WTC11 (cell line): Measurements from ENCODE around the gene CRKL. TPM values are rescaled to one million over a fixed set of nuclear protein-coding genes. Genes with fewer than 3 reads are reported as not detected.

ENCODE experiments used
- ATAC-seq: fragments of 200-7000 bp; cut with Tn5 transposase; 2 replicates; pipeline ENCODE4 v1.10.0; 2021; ENCODE audit warnings: mild to moderate bottlenecking, moderate library complexity
- CTCF ChIA-PET: fragments of 300-600 bp; sonication (Branson Sonifier 250); formaldehyde crosslinking; loops from one replicate; lab custom pipeline; 2021; ENCODE audit warnings: antibody characterized with exemption; lab: Charles Lee
- POLR2A ChIA-PET: fragments of 350-600 bp; sonication (Branson Sonifier 250); formaldehyde crosslinking; loops from one replicate; lab custom pipeline; 2021; ENCODE audit warnings: antibody characterized with exemption; lab: Charles Lee
- DNase-seq: peaks from one replicate; pipeline ENCODE4 v3.0.0; 2021; ENCODE audit warnings: low spot score
- H3K27ac Mint-ChIP-seq: 2 replicates; pipeline ENCODE4 v1.8.0; 2021; ENCODE audit warnings: mixed read lengths
- H3K27me3 Mint-ChIP-seq: 2 replicates; pipeline ENCODE4 v1.8.0; 2021; ENCODE audit warnings: low read depth, mild to moderate bottlenecking, moderate library complexity, mixed read lengths
- H3K36me3 Mint-ChIP-seq: 2 replicates; pipeline ENCODE4 v1.8.0; 2021; ENCODE audit warnings: mixed read lengths
- H3K4me1 Mint-ChIP-seq: 2 replicates; pipeline ENCODE4 v1.8.0; 2022; ENCODE audit warnings: mixed read lengths
- H3K4me3 Mint-ChIP-seq: 2 replicates; pipeline ENCODE4 v1.8.0; 2021; ENCODE audit warnings: mild to moderate bottlenecking, moderate library complexity, mixed read lengths
- H3K9me3 Mint-ChIP-seq: 2 replicates; pipeline ENCODE4 v1.8.0; 2021; ENCODE audit warnings: mixed read lengths
- AR ChIP-seq: fragments of 250-450 bp; sonication (Bioruptor Pico); IDR thresholded peaks from 2 replicates; pipeline ENCODE4 v1.9.0; 2021; ENCODE audit warnings: mild to moderate bottlenecking
- FOXJ3 ChIP-seq: sonication (generic); formaldehyde crosslinking; IDR thresholded peaks from 2 replicates; pipeline ENCODE4 v1.9.0; 2021; ENCODE audit warnings: missing genetic modification reagents, mild to moderate bottlenecking, borderline replicate concordance
- FOXP4 ChIP-seq: sonication (generic); formaldehyde crosslinking; IDR thresholded peaks from 2 replicates; pipeline ENCODE4 v1.8.0; 2022; ENCODE audit warnings: mild to moderate bottlenecking, missing genetic modification reagents
- NFATC4 ChIP-seq: fragments of 250-450 bp; sonication (Bioruptor Pico); IDR thresholded peaks from 2 replicates; pipeline ENCODE4 v1.9.0; 2021; ENCODE audit warnings: mild to moderate bottlenecking
- OVOL2 ChIP-seq: fragments of 250-450 bp; sonication (Bioruptor Pico); IDR thresholded peaks from 2 replicates; pipeline ENCODE4 v1.9.0; 2021; ENCODE audit warnings: mild to moderate bottlenecking, borderline replicate concordance
- SP1 ChIP-seq: sonication (generic); formaldehyde crosslinking; conservative IDR thresholded peaks from 2 replicates; pipeline ENCODE4 v1.8.1; 2022; ENCODE audit warnings: missing genetic modification reagents
- TEAD1 ChIP-seq: sonication (generic); formaldehyde crosslinking; IDR thresholded peaks from 2 replicates; pipeline ENCODE4 v1.8.0; 2022; ENCODE audit warnings: mild to moderate bottlenecking, missing genetic modification reagents
- ZNF138 ChIP-seq: sonication (generic); formaldehyde crosslinking; conservative IDR thresholded peaks from 2 replicates; pipeline ENCODE4 v1.8.1; 2022; ENCODE audit warnings: mild to moderate bottlenecking, moderate library complexity, missing genetic modification reagents
- ZNF219 ChIP-seq: sonication (generic); formaldehyde crosslinking; IDR thresholded peaks from 2 replicates; pipeline ENCODE4 v1.8.0; 2023; ENCODE audit warnings: missing genetic modification reagents, mild to moderate bottlenecking, borderline replicate concordance
- ZNF232 ChIP-seq: sonication (generic); formaldehyde crosslinking; IDR thresholded peaks from 2 replicates; pipeline ENCODE4 v1.8.0; 2022; ENCODE audit warnings: mild to moderate bottlenecking, missing genetic modification reagents
- ZNF396 ChIP-seq: fragments of 250-450 bp; sonication (Bioruptor Pico); IDR thresholded peaks from 2 replicates; pipeline ENCODE4 v1.8.0; 2021; ENCODE audit warnings: mild to moderate bottlenecking, moderate library complexity, borderline replicate concordance
- total RNA-seq: library from RNA; stranded (reverse); gene quantifications from 3 replicates; pipeline ENCODE4 v1.2.3, GENCODE V29; 2021
- TF ChIP-seq, protein P1 (sequence below): fragments of 250-450 bp; sonication (Bioruptor Pico); conservative IDR thresholded peaks from 2 replicates; pipeline ENCODE4 v1.9.0; 2021; ENCODE audit warnings: mild to moderate bottlenecking
- TF ChIP-seq, protein P2 (sequence below): sonication (generic); formaldehyde crosslinking; IDR thresholded peaks from 2 replicates; pipeline ENCODE4 v1.8.1; 2023; ENCODE audit warnings: mild to moderate bottlenecking, missing genetic modification reagents, borderline replicate concordance

The CRKL gene
- total RNA-seq, 1 experiment from 2014 or later: 114 TPM

GRCh38 chr22:20943104-20943933, 26.1 kb downstream of the CRKL start:
- ChIA-PET POLR2A (interaction anchor here (0.6 kb wide), 1 partner anchor 39 kb away, joined by 3 read pairs; the partner anchor contains the start of gene LZTR1), CTCF (no interaction called here)
- Mint-ChIP-seq H3K27me3 (no peaks in the 10 kb centered on the region), H3K4me1 (peaks cover 48% of the 10 kb centered on the region), H3K4me3 (no peak overlapping the region), H3K36me3 (peaks cover 13% of the 10 kb centered on the region), H3K27ac (no peak overlapping the region), H3K9me3 (no peaks in the 10 kb centered on the region)
- TF ChIP-seq FOXJ3 (no peak), ZNF396 (CRISPR knock-in tag) (no peak), FOXP4 (no peak), ZNF138 (CRISPR knock-in tag) (no peak)
- no peak for DNase-seq
- no peak for ATAC-seq

GRCh38 chr22:20944042-20944441, 26.8 kb downstream of the CRKL start:
- H3K36me3 Mint-ChIP-seq: peaks cover 8% of the 10 kb centered on the region
- no peak overlapping the region for H3K27ac Mint-ChIP-seq
- no peaks in the 10 kb centered on the region for H3K27me3 Mint-ChIP-seq
- ChIA-PET POLR2A (interaction anchor here (0.6 kb wide), 1 partner anchor 38 kb away, joined by 3 read pairs; the partner anchor contains the start of gene LZTR1), CTCF (no interaction called here)
- no peaks in the 10 kb centered on the region for H3K9me3 Mint-ChIP-seq
- ATAC-seq (no peak), DNase-seq (no peak)
- no peak overlapping the region for H3K4me3 Mint-ChIP-seq
- TF ChIP-seq, protein P1, sequence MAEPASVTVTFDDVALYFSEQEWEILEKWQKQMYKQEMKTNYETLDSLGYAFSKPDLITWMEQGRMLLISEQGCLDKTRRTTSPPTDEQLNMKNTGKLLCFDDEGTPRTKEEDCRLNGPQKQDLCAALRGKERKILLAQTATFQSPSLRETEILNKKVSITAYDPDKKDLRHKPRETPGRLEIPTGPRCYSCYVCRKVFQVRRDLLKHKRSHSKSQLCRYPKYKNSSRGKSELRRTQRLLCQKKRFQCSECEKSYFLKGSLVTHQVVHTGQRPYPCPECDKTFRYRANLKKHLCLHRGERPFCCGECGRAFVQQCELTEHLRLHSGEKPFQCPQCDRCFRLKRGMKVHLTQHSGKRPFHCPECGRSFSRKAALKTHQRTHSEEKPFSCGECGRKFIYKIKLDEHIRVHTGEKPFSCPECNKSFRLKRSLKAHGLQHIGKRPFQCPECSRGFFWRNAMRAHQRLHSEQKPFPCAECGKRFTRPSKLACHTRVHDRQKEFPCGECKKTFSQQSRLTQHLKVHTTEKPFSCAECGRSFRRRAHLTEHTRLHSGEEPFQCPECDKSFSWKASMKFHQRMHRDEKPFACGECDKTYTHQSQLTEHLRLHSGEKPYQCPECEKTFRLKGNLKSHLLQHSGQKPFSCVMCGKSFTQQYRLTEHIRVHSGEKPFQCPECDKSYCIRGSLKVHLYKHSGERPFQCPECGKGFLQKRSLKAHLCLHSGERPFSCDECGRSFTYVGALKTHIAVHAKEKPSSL (CRISPR knock-in tag): no peak
- TF ChIP-seq, protein P2, sequence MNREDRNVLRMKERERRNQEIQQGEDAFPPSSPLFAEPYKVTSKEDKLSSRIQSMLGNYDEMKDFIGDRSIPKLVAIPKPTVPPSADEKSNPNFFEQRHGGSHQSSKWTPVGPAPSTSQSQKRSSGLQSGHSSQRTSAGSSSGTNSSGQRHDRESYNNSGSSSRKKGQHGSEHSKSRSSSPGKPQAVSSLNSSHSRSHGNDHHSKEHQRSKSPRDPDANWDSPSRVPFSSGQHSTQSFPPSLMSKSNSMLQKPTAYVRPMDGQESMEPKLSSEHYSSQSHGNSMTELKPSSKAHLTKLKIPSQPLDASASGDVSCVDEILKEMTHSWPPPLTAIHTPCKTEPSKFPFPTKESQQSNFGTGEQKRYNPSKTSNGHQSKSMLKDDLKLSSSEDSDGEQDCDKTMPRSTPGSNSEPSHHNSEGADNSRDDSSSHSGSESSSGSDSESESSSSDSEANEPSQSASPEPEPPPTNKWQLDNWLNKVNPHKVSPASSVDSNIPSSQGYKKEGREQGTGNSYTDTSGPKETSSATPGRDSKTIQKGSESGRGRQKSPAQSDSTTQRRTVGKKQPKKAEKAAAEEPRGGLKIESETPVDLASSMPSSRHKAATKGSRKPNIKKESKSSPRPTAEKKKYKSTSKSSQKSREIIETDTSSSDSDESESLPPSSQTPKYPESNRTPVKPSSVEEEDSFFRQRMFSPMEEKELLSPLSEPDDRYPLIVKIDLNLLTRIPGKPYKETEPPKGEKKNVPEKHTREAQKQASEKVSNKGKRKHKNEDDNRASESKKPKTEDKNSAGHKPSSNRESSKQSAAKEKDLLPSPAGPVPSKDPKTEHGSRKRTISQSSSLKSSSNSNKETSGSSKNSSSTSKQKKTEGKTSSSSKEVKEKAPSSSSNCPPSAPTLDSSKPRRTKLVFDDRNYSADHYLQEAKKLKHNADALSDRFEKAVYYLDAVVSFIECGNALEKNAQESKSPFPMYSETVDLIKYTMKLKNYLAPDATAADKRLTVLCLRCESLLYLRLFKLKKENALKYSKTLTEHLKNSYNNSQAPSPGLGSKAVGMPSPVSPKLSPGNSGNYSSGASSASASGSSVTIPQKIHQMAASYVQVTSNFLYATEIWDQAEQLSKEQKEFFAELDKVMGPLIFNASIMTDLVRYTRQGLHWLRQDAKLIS (CRISPR knock-in tag): no peak
- no peak for TF ChIP-seq OVOL2 (CRISPR knock-in tag)
- TF ChIP-seq ZNF219: no peak
- peaks cover 48% of the 10 kb centered on the region for H3K4me1 Mint-ChIP-seq

GRCh38 chr22:20945578-20945934, 28.3 kb downstream of the CRKL start:
- ChIA-PET CTCF (interaction anchor here (1.0 to 1.3 kb wide), 2 partner anchors 60 to 141 kb away, joined by 3 read pairs; no protein-coding TSS in a partner anchor), POLR2A (no interaction called here)
- H3K36me3 Mint-ChIP-seq: peaks cover 17% of the 10 kb centered on the region
- no peaks in the 10 kb centered on the region for H3K27me3 Mint-ChIP-seq
- H3K4me3 Mint-ChIP-seq: no peak overlapping the region
- DNase-seq: no peak
- no peak overlapping the region for H3K27ac Mint-ChIP-seq
- ATAC-seq: no peak
- H3K9me3 Mint-ChIP-seq: no peaks in the 10 kb centered on the region
- peaks cover 37% of the 10 kb centered on the region for H3K4me1 Mint-ChIP-seq
- TF ChIP-seq SP1 (CRISPR knock-in tag) (no peak), ZNF232 (CRISPR knock-in tag) (no peak), TEAD1 (CRISPR knock-in tag) (no peak), NFATC4 (no peak), AR (no peak)
- TF ChIP-seq, protein P2 (CRISPR knock-in tag): no peak
